Effector memory CD8-positive, alpha-beta T cell (primary cell): ENCODE measurements around the gene VCX2.
"Not testable (repeated sequence)": the region's sequence is repeated elsewhere in the genome, so short reads cannot be mapped to it uniquely, and the experiment has no call there.

ENCODE experiments used
- ATAC-seq: fragments of 150-1000 bp; cut with Tn5 transposase; replicated peaks from 2 replicates; pipeline ENCODE4 v1.10.0; 2021; ENCODE audit warnings: mild to moderate bottlenecking, moderate library complexity
- DNase-seq, 3 experiments: peaks; one replicate each; pipeline ENCODE4 v3.0.0; 2021
- H3K27ac Mint-ChIP-seq, 2 donors: one replicate each; pipeline ENCODE4 v1.8.0; 2022; ENCODE audit warnings: mild to moderate bottlenecking in 2 of 2, mixed read lengths in 2 of 2, moderate library complexity in 2 of 2
- H3K27me3 Mint-ChIP-seq, 2 donors: one replicate each; pipeline ENCODE4 v1.8.0; 2022; ENCODE audit warnings: mixed read lengths in 2 of 2
- H3K36me3 Mint-ChIP-seq: one replicate; pipeline ENCODE4 v1.8.0; 2022; ENCODE audit warnings: mild to moderate bottlenecking, moderate library complexity, mixed read lengths; ENCODE audit not compliant: insufficient read depth
- H3K4me1 Mint-ChIP-seq, 2 donors: one replicate each; pipeline ENCODE4 v1.8.0; 2022; ENCODE audit warnings: low read depth in 2 of 2, mixed read lengths in 2 of 2
- H3K4me3 Mint-ChIP-seq, 2 donors: one replicate each; pipeline ENCODE4 v1.8.0; 2022; ENCODE audit warnings: mild to moderate bottlenecking in 2 of 2, mixed read lengths in 2 of 2, moderate library complexity in 2 of 2
- H3K9me3 Mint-ChIP-seq, 2 donors: one replicate each; pipeline ENCODE4 v1.8.0; 2022; ENCODE audit warnings: mixed read lengths in 2 of 2
- total RNA-seq, 9 experiments: gene quantifications; one replicate each; lab custom pipeline; 2026; lab: John Stamatoyannopoulos, UW

The VCX2 gene
- total RNA-seq = 0 reads per million in 9 experiments

DNA sequence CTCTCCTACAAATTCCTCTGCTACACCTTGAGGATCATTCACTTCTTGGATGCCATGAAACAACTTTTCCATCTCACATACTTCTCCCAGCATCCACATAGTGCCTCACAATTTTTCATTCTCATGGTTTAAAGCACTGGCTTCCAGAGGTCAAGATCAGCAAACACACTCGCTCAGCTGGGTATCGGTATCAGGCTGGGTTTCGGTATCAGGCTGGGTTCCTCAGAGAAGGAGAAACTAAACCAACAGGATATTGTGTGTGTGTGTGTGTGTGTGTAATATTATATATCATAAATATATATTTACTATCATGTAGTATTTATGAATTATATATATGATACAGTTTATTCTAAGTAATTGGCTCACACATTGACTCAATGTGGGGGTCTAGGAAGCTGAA is at the start of gene VCX2:
TSS of gene VCX2 (minus strand) at position 99 of the 400 bp plus-strand sequence. CDS start 624 bp downstream, outside the sequence.
- not testable (repeated sequence) for ATAC-seq, H3K9me3 Mint-ChIP-seq, H3K4me1 Mint-ChIP-seq, DNase-seq, H3K27me3 Mint-ChIP-seq, H3K27ac Mint-ChIP-seq, H3K36me3 Mint-ChIP-seq, H3K4me3 Mint-ChIP-seq

DNA sequence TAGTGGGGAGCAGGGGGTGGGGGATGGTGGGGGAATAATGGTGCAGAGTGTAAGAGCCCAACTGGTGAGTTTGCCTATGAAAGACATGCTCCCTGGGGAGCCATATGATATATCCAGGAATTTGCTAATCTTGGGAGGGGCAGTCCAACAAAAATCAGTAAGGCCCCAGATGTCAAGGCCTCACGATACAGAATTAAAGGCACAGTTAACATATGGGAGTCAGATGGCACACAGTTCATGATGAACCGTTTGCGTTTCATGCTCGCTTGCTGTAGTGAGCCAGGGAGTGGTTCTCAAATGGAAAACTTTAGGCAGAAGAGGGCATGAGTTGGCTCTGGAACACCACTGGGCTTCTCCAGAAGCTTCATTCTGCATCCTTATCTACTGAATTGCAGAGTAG is 33.9 kb upstream of the VCX2 start:
- H3K4me1 Mint-ChIP-seq = no peaks in the 10 kb centered on the region
- DNase-seq = no peak
- H3K36me3 Mint-ChIP-seq = no peaks in the 10 kb centered on the region
- H3K4me3 Mint-ChIP-seq = no peak overlapping the region
- H3K27ac Mint-ChIP-seq = no peak overlapping the region
- H3K9me3 Mint-ChIP-seq = no peaks in the 10 kb centered on the region
- no peaks in the 10 kb centered on the region for H3K27me3 Mint-ChIP-seq
- ATAC-seq = no peak

DNA sequence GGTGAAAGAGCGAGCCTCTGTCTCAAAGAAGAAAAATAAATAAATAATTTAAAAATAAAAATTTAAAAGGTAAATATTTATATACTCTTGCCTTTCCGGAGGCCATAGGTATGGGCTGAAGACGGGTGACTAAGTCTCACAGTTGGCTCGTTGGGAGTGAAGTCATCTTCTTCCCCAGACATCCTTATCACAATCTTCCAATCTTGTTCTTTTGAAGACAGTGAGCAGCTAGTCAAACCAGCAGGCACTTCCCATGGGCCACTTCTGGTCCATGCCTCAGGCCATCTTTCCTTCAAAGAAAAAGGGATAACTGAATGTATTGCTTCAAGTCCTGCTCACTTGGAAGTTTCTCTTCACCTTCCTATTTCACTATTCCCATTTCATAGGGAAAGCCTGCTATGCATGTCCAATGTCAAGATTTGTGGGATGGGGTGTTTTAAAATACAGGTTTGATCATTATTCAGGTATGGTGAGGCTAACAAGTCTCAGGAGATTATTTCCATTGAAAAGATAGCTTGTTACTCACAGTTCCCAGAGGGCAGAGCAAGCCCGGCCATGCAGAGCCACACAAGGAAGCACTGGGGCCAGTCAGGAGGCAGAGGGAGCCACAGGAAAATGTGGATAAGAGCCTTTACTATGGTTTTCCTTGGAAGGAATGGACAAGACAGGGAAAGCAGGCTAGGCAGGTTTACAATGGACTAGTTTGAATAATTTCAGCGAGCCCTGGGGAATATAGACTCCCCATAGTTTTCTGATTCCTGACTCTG is 33.3 kb upstream of the VCX2 start:
- ATAC-seq = no peak
- DNase-seq = no peak
- Mint-ChIP-seq H3K4me3 (no peak overlapping the region), H3K27ac (no peak overlapping the region), H3K4me1 (no peaks in the 10 kb centered on the region), H3K36me3 (no peaks in the 10 kb centered on the region), H3K9me3 (no peaks in the 10 kb centered on the region), H3K27me3 (no peaks in the 10 kb centered on the region)

DNA sequence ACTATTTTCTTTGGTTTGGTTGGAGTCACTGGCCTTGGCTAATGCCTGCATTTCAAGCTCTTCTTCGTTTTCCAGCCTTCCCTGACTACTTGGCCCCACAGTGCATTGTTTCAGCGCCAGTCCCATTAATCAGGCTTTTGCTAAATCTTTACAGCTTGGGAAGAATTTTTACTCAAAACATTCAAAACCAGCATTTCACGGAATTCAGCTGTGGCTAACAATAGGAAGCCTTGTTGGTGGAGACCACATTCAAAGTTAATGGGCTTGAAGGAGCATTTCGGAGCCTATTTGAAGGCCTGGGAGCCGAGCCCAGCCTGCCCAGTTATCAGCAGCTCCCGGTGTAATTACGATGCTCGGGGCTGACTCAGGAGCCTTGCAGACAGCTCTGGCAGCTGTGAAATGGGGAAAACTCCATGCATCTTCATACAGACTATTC is 30.8 kb upstream of the VCX2 start:
- no peaks in the 10 kb centered on the region for H3K9me3 Mint-ChIP-seq
- H3K36me3 Mint-ChIP-seq = no peaks in the 10 kb centered on the region
- DNase-seq (no peak), ATAC-seq (no peak)
- H3K27me3 Mint-ChIP-seq = no peaks in the 10 kb centered on the region
- H3K4me1 Mint-ChIP-seq = no peaks in the 10 kb centered on the region
- H3K4me3 Mint-ChIP-seq = no peak overlapping the region
- no peak overlapping the region for H3K27ac Mint-ChIP-seq

DNA sequence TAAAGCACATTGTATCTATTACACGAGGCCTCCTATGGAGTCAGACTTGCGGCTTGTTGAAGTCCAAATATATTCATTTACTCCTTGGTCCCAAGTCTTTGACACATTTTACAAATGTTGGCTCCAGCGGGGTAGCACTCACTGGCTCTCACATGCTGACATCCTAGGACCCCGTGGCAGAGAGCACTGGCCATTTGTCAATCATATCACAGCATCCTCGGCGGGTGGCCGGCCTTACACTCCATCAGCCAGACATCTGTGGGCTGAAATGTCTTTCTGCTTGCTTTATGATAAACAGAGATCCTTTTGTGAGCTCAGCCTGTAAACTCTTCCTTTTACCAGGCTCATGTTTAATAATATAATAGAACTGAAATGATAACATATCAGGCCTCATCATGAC is 25.7 kb upstream of the VCX2 start:
- no peaks in the 10 kb centered on the region for H3K36me3 Mint-ChIP-seq
- H3K9me3 Mint-ChIP-seq = no peaks in the 10 kb centered on the region
- H3K4me1 Mint-ChIP-seq = no peaks in the 10 kb centered on the region
- no peak overlapping the region for H3K27ac Mint-ChIP-seq
- no peak overlapping the region for H3K4me3 Mint-ChIP-seq
- no peaks in the 10 kb centered on the region for H3K27me3 Mint-ChIP-seq
- ATAC-seq (no peak), DNase-seq (no peak)

DNA sequence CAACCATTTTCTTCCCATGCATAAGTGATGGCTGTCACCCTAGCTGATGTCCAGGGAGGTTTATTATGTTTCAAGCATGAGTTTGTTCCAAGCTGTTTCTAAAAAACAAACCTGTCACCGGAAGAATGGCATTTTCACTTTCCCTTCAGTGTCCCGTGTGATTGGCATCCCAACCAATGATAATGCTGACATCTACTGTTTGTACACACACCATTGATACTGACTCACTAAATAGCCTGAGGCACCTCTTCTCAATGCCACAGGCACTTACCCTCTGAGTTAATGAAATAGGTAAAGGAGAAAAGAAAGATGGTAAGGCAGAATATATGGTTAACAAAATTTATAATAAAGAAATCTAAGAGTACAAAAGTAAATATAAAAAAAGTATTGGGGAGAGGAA is 23.1 kb upstream of the VCX2 start:
- H3K36me3 Mint-ChIP-seq = peaks cover 2% of the 10 kb centered on the region
- ATAC-seq = no peak
- no peaks in the 10 kb centered on the region for H3K9me3 Mint-ChIP-seq
- H3K27ac Mint-ChIP-seq = no peak overlapping the region
- H3K4me3 Mint-ChIP-seq = no peak overlapping the region
- no peak for DNase-seq
- no peaks in the 10 kb centered on the region for H3K27me3 Mint-ChIP-seq
- H3K4me1 Mint-ChIP-seq = no peaks in the 10 kb centered on the region

DNA sequence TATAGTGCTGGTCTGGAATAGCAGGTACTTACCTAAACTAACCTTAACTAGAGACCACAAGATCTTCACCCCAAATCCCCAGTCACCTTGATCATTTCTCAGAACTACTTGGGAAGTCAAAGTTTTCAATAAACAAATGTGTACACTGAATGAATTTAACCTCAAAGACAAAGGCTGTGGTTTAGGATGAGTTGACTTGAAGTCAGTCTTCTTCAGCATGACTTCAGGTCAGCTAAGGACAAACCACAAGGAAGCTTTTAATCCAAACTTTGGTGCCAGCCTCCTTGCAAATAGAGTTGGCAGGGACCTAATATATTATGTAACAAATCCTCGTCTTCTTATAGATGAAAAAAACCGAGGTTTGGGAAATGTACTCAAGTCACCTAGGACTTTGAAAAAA is 21.2 kb upstream of the VCX2 start:
- H3K9me3 Mint-ChIP-seq = no peaks in the 10 kb centered on the region

DNA sequence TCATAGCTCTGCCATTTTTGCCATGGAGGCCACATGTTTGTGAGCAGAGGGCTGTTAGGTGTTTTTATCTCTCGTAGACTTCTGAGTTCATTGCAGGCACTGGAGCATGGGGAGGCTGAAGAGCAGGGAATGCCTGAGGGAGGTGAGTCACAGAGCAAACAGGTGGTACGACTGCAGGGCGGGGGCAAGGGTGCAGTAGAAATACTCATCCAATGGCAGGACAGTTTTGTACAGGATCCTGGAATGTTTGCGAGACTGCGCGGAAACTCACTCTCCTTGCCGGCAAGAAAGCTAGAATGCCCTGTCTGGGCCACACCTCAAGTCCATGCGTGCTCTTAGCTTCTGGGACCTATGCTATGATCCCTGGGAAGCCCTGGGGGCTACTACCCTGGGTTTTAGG is 20.0 kb upstream of the VCX2 start:
- H3K9me3 Mint-ChIP-seq = no peaks in the 10 kb centered on the region
- H3K27ac Mint-ChIP-seq = no peak overlapping the region
- H3K36me3 Mint-ChIP-seq = peaks cover 2% of the 10 kb centered on the region
- no peaks in the 10 kb centered on the region for H3K4me1 Mint-ChIP-seq
- ATAC-seq (no peak), DNase-seq (no peak)
- H3K4me3 Mint-ChIP-seq = no peak overlapping the region
- H3K27me3 Mint-ChIP-seq = no peaks in the 10 kb centered on the region

More for the DNA sequence above, 21.2 kb upstream of the VCX2 start:
- ATAC-seq (no peak), DNase-seq (no peak)
- Mint-ChIP-seq H3K36me3 (peaks cover 2% of the 10 kb centered on the region), H3K27ac (no peak overlapping the region), H3K27me3 (no peaks in the 10 kb centered on the region), H3K4me3 (no peak overlapping the region), H3K4me1 (no peaks in the 10 kb centered on the region)

DNA sequence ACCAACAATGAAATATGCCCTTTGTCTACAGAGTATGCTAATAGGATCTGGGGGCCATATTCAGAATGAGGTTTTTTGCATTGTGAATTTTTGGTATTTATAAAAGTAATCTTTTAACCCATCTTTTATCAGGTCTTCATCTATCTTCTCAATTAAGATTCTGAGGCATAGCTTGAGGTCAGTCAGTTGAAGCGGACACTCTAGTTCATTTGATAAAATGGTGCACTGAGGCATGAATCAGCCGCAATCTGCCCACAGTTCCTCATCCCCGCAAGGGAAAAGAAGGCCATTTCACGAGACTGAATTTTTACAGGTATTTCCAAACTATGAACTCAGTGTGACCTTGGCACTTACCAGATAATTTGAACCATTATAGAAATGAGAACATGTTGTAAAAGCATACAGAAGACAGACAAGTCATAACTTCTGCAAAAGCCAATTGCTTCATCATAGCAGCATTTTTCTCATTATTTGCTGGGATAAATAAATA is 19.3 kb upstream of the VCX2 start:
- no peaks in the 10 kb centered on the region for H3K9me3 Mint-ChIP-seq
- H3K4me1 Mint-ChIP-seq = no peaks in the 10 kb centered on the region
- ATAC-seq (no peak), DNase-seq (no peak)
- H3K27me3 Mint-ChIP-seq = no peaks in the 10 kb centered on the region
- peaks cover 2% of the 10 kb centered on the region for H3K36me3 Mint-ChIP-seq
- H3K27ac Mint-ChIP-seq = no peak overlapping the region
- H3K4me3 Mint-ChIP-seq = no peak overlapping the region

DNA sequence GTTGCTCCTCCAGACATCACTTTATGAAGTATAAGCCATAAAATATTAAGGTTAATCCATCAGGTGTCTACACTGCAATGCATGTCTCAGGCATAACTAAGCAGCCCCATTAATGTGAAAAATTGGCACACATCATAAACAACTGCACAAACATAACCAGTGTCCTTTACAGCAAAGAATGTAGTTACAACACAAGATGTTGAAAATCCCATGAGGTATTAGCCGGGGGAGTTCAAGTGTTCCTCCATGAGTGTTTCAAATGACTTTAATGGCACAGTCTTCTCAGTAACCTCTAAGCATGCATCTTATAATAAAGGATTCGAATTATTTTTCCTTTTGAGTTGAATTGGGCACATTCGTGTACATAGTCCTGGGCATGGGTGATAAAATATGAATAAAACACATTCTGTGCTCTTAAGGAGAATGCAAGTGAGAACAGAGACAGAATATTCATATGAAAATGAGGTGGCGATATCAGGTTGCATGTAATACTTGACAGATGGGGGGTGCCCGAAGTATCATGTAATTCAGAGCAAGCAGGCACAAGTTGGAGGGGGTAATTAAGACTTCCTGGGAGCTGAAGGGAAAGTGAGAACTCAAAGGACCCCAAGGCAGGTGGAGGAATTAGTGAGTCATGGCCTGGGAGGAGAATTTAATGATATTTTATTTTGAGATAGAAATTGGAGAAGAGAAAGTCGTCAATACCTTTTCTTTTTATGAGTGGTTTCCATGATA is 18.2 kb upstream of the VCX2 start:
- DNase-seq = no peak
- H3K36me3 Mint-ChIP-seq = peaks cover 2% of the 10 kb centered on the region

DNA sequence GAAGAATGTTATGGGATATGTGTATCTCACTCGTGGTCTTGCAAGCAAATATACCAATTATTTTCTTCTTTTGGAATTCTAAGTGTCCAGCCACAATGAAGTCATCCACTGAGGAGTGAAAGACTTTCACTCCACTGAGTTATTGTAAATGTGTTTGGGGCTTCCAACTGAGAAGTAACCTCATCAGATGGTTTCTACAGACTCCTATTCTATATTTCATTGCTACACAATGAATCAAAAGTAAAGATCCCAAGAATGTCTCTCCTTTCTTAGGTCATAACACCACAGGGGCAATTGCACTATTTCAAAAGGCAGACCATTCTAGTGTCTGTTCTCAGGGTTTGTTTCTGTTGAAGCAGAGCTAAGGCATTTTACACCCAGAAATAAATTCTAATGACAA is 12.3 kb upstream of the VCX2 start:
- no peaks in the 10 kb centered on the region for H3K9me3 Mint-ChIP-seq
- no peaks in the 10 kb centered on the region for H3K27me3 Mint-ChIP-seq
- no peaks in the 10 kb centered on the region for H3K36me3 Mint-ChIP-seq
- no peak for ATAC-seq
- no peak for DNase-seq
- H3K4me1 Mint-ChIP-seq = no peaks in the 10 kb centered on the region
- no peak overlapping the region for H3K27ac Mint-ChIP-seq
- H3K4me3 Mint-ChIP-seq = no peak overlapping the region

More for the DNA sequence above, 18.2 kb upstream of the VCX2 start:
- no peaks in the 10 kb centered on the region for H3K27me3 Mint-ChIP-seq
- H3K4me3 Mint-ChIP-seq = no peak overlapping the region
- H3K4me1 Mint-ChIP-seq = no peaks in the 10 kb centered on the region
- no peaks in the 10 kb centered on the region for H3K9me3 Mint-ChIP-seq
- no peak overlapping the region for H3K27ac Mint-ChIP-seq
- ATAC-seq = no peak

DNA sequence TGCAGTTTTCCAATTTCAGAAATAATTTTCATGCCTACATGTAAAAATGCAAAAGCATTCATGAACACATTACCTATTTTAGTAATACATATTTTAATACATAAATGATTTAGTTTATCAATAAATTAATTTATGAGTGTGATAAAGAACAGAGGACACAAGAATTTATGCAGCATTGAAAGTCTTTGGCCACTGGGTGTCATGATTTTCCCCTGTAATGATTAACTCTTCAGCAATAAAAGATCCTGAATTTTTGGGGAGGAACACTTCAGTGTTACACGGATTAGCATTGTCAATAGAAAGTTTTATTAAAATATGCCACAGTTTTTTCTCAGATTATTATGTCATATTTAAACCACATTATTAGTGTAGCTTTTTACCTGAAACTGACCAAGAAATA is 8.6 kb upstream of the VCX2 start:
- no peak for DNase-seq
- no peaks in the 10 kb centered on the region for H3K27me3 Mint-ChIP-seq
- no peak overlapping the region for H3K27ac Mint-ChIP-seq
- H3K9me3 Mint-ChIP-seq = no peaks in the 10 kb centered on the region
- ATAC-seq = no peak
- H3K36me3 Mint-ChIP-seq = no peaks in the 10 kb centered on the region
- H3K4me1 Mint-ChIP-seq = no peaks in the 10 kb centered on the region
- H3K4me3 Mint-ChIP-seq = no peak overlapping the region

DNA sequence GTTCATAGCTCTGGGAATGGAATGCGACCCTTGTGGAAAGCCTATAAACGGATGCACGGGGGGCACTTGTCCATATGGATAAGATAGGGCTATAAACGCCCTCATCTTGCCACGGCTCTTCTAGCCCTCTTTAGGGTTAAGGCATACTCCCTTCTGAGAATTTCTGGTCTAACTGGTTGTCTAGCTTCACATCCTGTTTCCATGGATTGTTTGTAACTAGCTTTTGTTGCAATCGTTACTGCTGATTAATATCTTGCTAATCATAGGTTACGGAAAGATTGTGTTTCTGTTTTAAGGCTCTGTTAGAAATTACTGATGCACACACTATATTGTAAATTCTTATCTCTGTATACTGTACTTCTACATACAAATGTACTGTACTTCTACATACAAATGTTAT is 17.1 kb downstream of the VCX2 start:
- ATAC-seq = not testable (repeated sequence)

DNA sequence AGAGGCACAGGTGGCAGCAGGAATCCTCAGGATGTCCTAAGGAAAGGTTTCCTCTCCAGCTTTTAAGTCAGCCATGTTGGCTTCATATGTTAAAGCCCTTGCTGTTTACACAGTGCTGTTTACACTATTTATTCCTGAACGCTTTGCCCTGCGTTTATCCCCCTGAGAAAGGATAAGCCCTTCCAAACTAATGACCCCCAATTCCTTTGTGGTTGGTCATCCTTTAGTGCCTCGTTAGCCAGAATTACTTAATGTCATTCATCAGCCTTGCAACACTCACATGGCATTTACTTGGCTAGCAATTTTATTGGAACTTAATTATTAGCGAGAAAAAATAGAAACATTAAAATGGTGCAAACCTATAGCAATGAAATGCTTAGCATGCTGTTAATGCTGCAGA is 23.8 kb downstream of the VCX2 start:
- Mint-ChIP-seq H3K27me3 (no peaks in the 10 kb centered on the region), H3K4me1 (no peaks in the 10 kb centered on the region), H3K4me3 (no peak overlapping the region), H3K36me3 (no peaks in the 10 kb centered on the region), H3K27ac (no peak overlapping the region), H3K9me3 (peaks cover 10 to 14% of the 10 kb centered on the region in 2 donors)
- no peak for ATAC-seq
- no peak for DNase-seq

More for the DNA sequence above, 17.1 kb downstream of the VCX2 start:
- DNase-seq, H3K36me3 Mint-ChIP-seq, H3K4me1 Mint-ChIP-seq, H3K27me3 Mint-ChIP-seq, H3K27ac Mint-ChIP-seq, H3K4me3 Mint-ChIP-seq: not testable (repeated sequence)
- peaks cover 10 to 14% of the 10 kb centered on the region in 2 donors for H3K9me3 Mint-ChIP-seq
